OCI-LY7 (cell line): ENCODE data around the gene NBR1. TPM values are rescaled to one million over a fixed set of nuclear protein-coding genes. Genes with fewer than 3 reads are reported as not detected.
"Not testable (repeated sequence)": the region's sequence is repeated elsewhere in the genome, so short reads cannot be mapped to it uniquely, and the experiment has no call there.

Source experiments
- BruUV-seq: library from RNA; stranded (reverse); fragments of 400-500 nt; replicated peaks from 2 replicates; lab custom pipeline; 2021; lab: Mats Ljungman, UMichigan
- CTCF ChIA-PET: fragments of 300-600 bp; sonication (Branson Sonifier 250); formaldehyde crosslinking; loops from one replicate; lab custom pipeline; 2022; ENCODE audit warnings: antibody characterized with exemption; ENCODE audit not compliant: unreplicated experiment; lab: Charles Lee
- POLR2A ChIA-PET: fragments of 300-600 bp; sonication (Branson Sonifier 250); formaldehyde crosslinking; loops from one replicate; lab custom pipeline; 2022; ENCODE audit warnings: antibody characterized with exemption; lab: Charles Lee
- DNase-seq: peaks from one replicate; pipeline ENCODE4 v3.0.0-alpha.2; 2015; ENCODE audit warnings: low spot score
- H2AFZ ChIP-seq: fragments of 200-600 bp; sonication (generic), shearing (Covaris generic); 2 replicates; pipeline ENCODE4 v1.6.1; 2014; ENCODE audit warnings: mild to moderate bottlenecking, antibody characterized with exemption, low read length, moderate library complexity
- H3K27ac ChIP-seq: fragments of 200-600 bp; sonication (generic); 2 replicates; pipeline ENCODE4 v1.5.1; 2014; ENCODE audit warnings: mixed run types, low read depth, mild to moderate bottlenecking, moderate library complexity, low read length, inconsistent platforms; ENCODE audit not compliant: poor library complexity, severe bottlenecking
- H3K36me3 ChIP-seq: fragments of 200-600 bp; sonication (generic); 2 replicates; pipeline ENCODE4 v1.6.1; 2014; ENCODE audit warnings: mild to moderate bottlenecking, antibody characterized with exemption, low read length, moderate library complexity, mixed read lengths; ENCODE audit not compliant: insufficient read depth
- H3K4me1 ChIP-seq: fragments of 200-600 bp; sonication (generic); 2 replicates; pipeline ENCODE4 v1.5.1; 2014; ENCODE audit warnings: mild to moderate bottlenecking, low read length; ENCODE audit not compliant: insufficient read depth, poor library complexity, severe bottlenecking
- H3K4me2 ChIP-seq: fragments of 200-600 bp; sonication (generic); 2 replicates; pipeline ENCODE4 v1.6.1; 2014; ENCODE audit warnings: mild to moderate bottlenecking, low read length
- H3K4me3 ChIP-seq: fragments of 200-600 bp; sonication (generic); 2 replicates; pipeline ENCODE4 v1.5.1; 2014; ENCODE audit warnings: mild to moderate bottlenecking, low read depth, low read length; ENCODE audit not compliant: poor library complexity, severe bottlenecking
- H3K79me2 ChIP-seq: fragments of 200-600 bp; sonication (generic); 2 replicates; pipeline ENCODE4 v1.6.1; 2016; ENCODE audit warnings: low read depth, mild to moderate bottlenecking, low read length, moderate library complexity, mixed read lengths; ENCODE audit not compliant: insufficient read depth
- H3K9me2 ChIP-seq: fragments of 200-600 bp; sonication (generic); 2 replicates; pipeline ENCODE4 v1.6.1; 2016; ENCODE audit warnings: mild to moderate bottlenecking, low read length, mixed read lengths; ENCODE audit not compliant: insufficient read depth
- H3K9me3 ChIP-seq: fragments of 200-600 bp; sonication (generic); 2 replicates; pipeline ENCODE4 v1.6.1; 2014; ENCODE audit warnings: mild to moderate bottlenecking, mixed run types, low read length, mixed read lengths
- H4K20me1 ChIP-seq: fragments of 200-600 bp; sonication (generic); 2 replicates; pipeline ENCODE4 v1.6.1; 2014; ENCODE audit warnings: mild to moderate bottlenecking, antibody characterized with exemption, low read length, moderate library complexity, mixed read lengths; ENCODE audit not compliant: insufficient read depth
- CTCF ChIP-seq: fragments of 200-600 bp; sonication (generic); conservative IDR thresholded peaks from 2 replicates; pipeline ENCODE4 v1.5.1; 2014; ENCODE audit warnings: mild to moderate bottlenecking, antibody characterized with exemption, low read length, moderate library complexity, mixed read lengths
- EZH2phosphoT487 ChIP-seq: fragments of 200-600 bp; sonication (generic); IDR thresholded peaks from 2 replicates; pipeline ENCODE4 v1.6.1; 2018; ENCODE audit warnings: low read depth, borderline replicate concordance, mild to moderate bottlenecking, mixed run types, antibody characterized with exemption, low read length, moderate library complexity, mixed read lengths
- intact Hi-C: fragments of 100-400 bp; cut with micrococcal nuclease; formaldehyde crosslinking; loops from one replicate; pipeline ENCODE4 v1.10.0; 2022; ENCODE audit not compliant: unreplicated experiment
- total RNA-seq, 2 experiments: library from RNA; depleted of rRNA in 1 of 2; stranded (reverse); fragments of >200 nt in 1 of 2; shearing (Covaris generic) in 1 of 2; gene quantifications; 2 replicates each; pipeline ENCODE4 v1.2.3, GENCODE V29; 2014 to 2022

Gene NBR1
- total RNA-seq, 2 experiments from 2014 or later: 16.2 to 38.6 TPM

GRCh38 chr17:43176119-43176570 lies 5.1 kb downstream of the NBR1 start:
- ChIA-PET POLR2A (no interaction called here), CTCF (no interaction called here)
- Histone ChIP-seq H3K79me2 (peaks cover 12% of the 10 kb centered on the region; the same call in 1 of the 2 replicates), H2AFZ (no peak overlapping the region), H3K27ac (no peak overlapping the region), H3K4me1 (peaks cover 23% of the 10 kb centered on the region), H3K9me3 (no peaks in the 10 kb centered on the region), H3K4me2 (no peak overlapping the region), H4K20me1 (no peaks in the 10 kb centered on the region), H3K4me3 (no peak overlapping the region), H3K9me2 (no peaks in the 10 kb centered on the region), H3K36me3 (peaks cover 21% of the 10 kb centered on the region)
- intact Hi-C loops: no loop called here
- BruUV-seq: no TSS peak
- DNase-seq: no peak
- TF ChIP-seq CTCF (no peak), EZH2phosphoT487 (no peak)

GRCh38 chr17:43183921-43184320 lies 12.9 kb downstream of the NBR1 start:
- CTCF ChIA-PET: no interaction called here
- intact Hi-C loops: no loop called here
- no TSS peak for BruUV-seq

GRCh38 chr17:43186656-43187055 lies 15.6 kb downstream of the NBR1 start:
- H2AFZ ChIP-seq, intact Hi-C loops, H3K9me3 ChIP-seq, H3K4me2 ChIP-seq, DNase-seq, CTCF ChIA-PET, H3K27ac ChIP-seq, BruUV-seq, H3K79me2 ChIP-seq, H3K9me2 ChIP-seq, H3K4me1 ChIP-seq, H3K4me3 ChIP-seq, H4K20me1 ChIP-seq: not testable (repeated sequence)
- POLR2A ChIA-PET: interaction anchor here (0.6 to 0.7 kb wide), 2 partner anchors 65 to 104 kb away, joined by 3 to 5 read pairs; no protein-coding TSS in a partner anchor
- H3K36me3 ChIP-seq: peaks cover 33% of the 10 kb centered on the region

More at GRCh38 chr17:43183921-43184320, 12.9 kb downstream of the NBR1 start:
- no peak overlapping the region for H3K4me2 ChIP-seq
- H3K9me2 ChIP-seq: no peaks in the 10 kb centered on the region
- H2AFZ ChIP-seq: no peak overlapping the region
- POLR2A ChIA-PET: interaction anchor here (0.7 to 2.0 kb wide), 2 partner anchors 10 to 132 kb away, joined by 3 to 5 read pairs; no protein-coding TSS in a partner anchor
- H3K36me3 ChIP-seq: peaks cover 24% of the 10 kb centered on the region
- H3K4me3 ChIP-seq: no peak overlapping the region
- peaks cover 11% of the 10 kb centered on the region for H3K4me1 ChIP-seq
- no peaks in the 10 kb centered on the region for H3K79me2 ChIP-seq
- H3K27ac ChIP-seq: no peak overlapping the region
- H4K20me1 ChIP-seq: no peaks in the 10 kb centered on the region
- H3K9me3 ChIP-seq: no peaks in the 10 kb centered on the region
- no peak for TF ChIP-seq EZH2phosphoT487
- no peak for TF ChIP-seq CTCF
- DNase-seq: no peak
